KMS-11 (cell line): ENCODE results near the gene APOBEC3B.
A peak's percentile ranks its signal among the peaks of the same experiment; 100 is the strongest.

Source experiments
- H2AFZ ChIP-seq: fragments of 200-600 bp; sonication (generic); 2 replicates; pipeline ENCODE4 v1.6.1; 2016; ENCODE audit warnings: antibody characterized with exemption, mixed run types, low read depth
- H3K27ac ChIP-seq: fragments of 200-600 bp; sonication (generic); 2 replicates; pipeline ENCODE4 v1.6.1; 2016; ENCODE audit warnings: mild to moderate bottlenecking, mixed run types
- H3K27me3 ChIP-seq: fragments of 200-600 bp; sonication (generic); 2 replicates; pipeline ENCODE4 v1.6.1; 2017; ENCODE audit warnings: mild to moderate bottlenecking, low read depth, mixed run types, moderate library complexity; ENCODE audit not compliant: insufficient read depth
- H3K36me3 ChIP-seq: fragments of 200-600 bp; sonication (generic); 2 replicates; pipeline ENCODE4 v1.6.1; 2017; ENCODE audit warnings: mild to moderate bottlenecking, mixed run types; ENCODE audit not compliant: insufficient read depth
- H3K4me1 ChIP-seq: fragments of 200-600 bp; sonication (generic); 2 replicates; pipeline ENCODE4 v1.6.1; 2016; ENCODE audit warnings: mild to moderate bottlenecking, low read depth, mixed run types; ENCODE audit not compliant: poor library complexity, severe bottlenecking
- H3K4me2 ChIP-seq: fragments of 200-600 bp; sonication (generic); 2 replicates; pipeline ENCODE4 v1.7.0; 2016; ENCODE audit warnings: mild to moderate bottlenecking, mixed run types
- H3K4me3 ChIP-seq: fragments of 200-600 bp; sonication (generic); IDR thresholded peaks from 2 replicates; pipeline ENCODE4 v1.6.1; 2017; ENCODE audit warnings: low read depth, low read length, mixed read lengths; ENCODE audit not compliant: insufficient read depth
- H3K79me2 ChIP-seq: fragments of 200-600 bp; sonication (generic); 2 replicates; pipeline ENCODE4 v1.6.1; 2016; ENCODE audit warnings: low read depth, mixed run types; ENCODE audit not compliant: insufficient read depth
- H3K9ac ChIP-seq: fragments of 200-600 bp; sonication (generic); 2 replicates; pipeline ENCODE4 v1.6.1; 2016; ENCODE audit warnings: mild to moderate bottlenecking, mixed run types
- H4K20me1 ChIP-seq: fragments of 200-600 bp; sonication (generic); 2 replicates; pipeline ENCODE4 v1.6.1; 2016; ENCODE audit warnings: mild to moderate bottlenecking, mixed run types; ENCODE audit not compliant: insufficient read depth
- CTCF ChIP-seq: fragments of 200-600 bp; sonication (generic); conservative IDR thresholded peaks from 2 replicates; pipeline ENCODE4 v1.6.1; 2017; ENCODE audit warnings: low read depth, mild to moderate bottlenecking, antibody characterized with exemption, low read length, moderate library complexity, mixed read lengths

APOBEC3B gene

GRCh38 chr22:38981992-38982927 lies at the start of gene APOBEC3B:
Gene APOBEC3B, plus strand, starts transcription at chr22:38982347. Its CDS starts 107 bp downstream, at chr22:38982454.
- Histone ChIP-seq H3K4me2 (no peak within 1 kb of the TSS), H2AFZ (peak within 1 kb of the TSS; percentile 30; the same call in 1 of the 2 replicates), H4K20me1 (no peaks in the 10 kb centered on the region), H3K9ac (peak within 1 kb of the TSS; percentile 39; the same call in 1 of the 2 replicates), H3K36me3 (no peaks in the 10 kb centered on the region), H3K27ac (peak within 1 kb of the TSS; percentile 50), H3K4me3 (no peak within 1 kb of the TSS), H3K79me2 (no peaks in the 10 kb centered on the region), H3K27me3 (no peaks in the 10 kb centered on the region), H3K4me1 (peaks cover 5% of the 10 kb centered on the region)
- no peak for TF ChIP-seq CTCF

GRCh38 chr22:38935023-38935422 lies 47.1 kb upstream of the APOBEC3B start:
- no peaks in the 10 kb centered on the region for H3K36me3 ChIP-seq
- H3K4me3 ChIP-seq = no peak overlapping the region
- no peaks in the 10 kb centered on the region for H3K79me2 ChIP-seq
- no peak overlapping the region for H2AFZ ChIP-seq
- no peaks in the 10 kb centered on the region for H3K4me1 ChIP-seq
- no peaks in the 10 kb centered on the region; the same call in 1 of the 2 replicates for H3K27me3 ChIP-seq
- TF ChIP-seq CTCF = no peak
- no peak overlapping the region for H3K4me2 ChIP-seq
- H4K20me1 ChIP-seq = no peaks in the 10 kb centered on the region
- H3K9ac ChIP-seq = no peak overlapping the region
- H3K27ac ChIP-seq = no peak overlapping the region

GRCh38 chr22:38935616-38936015 lies 46.5 kb upstream of the APOBEC3B start:
- no peak for TF ChIP-seq CTCF
- no peak overlapping the region for H3K9ac ChIP-seq
- no peaks in the 10 kb centered on the region for H4K20me1 ChIP-seq
- no peak overlapping the region for H2AFZ ChIP-seq
- no peak overlapping the region for H3K27ac ChIP-seq
- peaks cover under 1% of the 10 kb centered on the region for H3K4me1 ChIP-seq
- H3K4me3 ChIP-seq = no peak overlapping the region
- no peak overlapping the region for H3K4me2 ChIP-seq
- no peaks in the 10 kb centered on the region for H3K36me3 ChIP-seq
- H3K79me2 ChIP-seq = no peaks in the 10 kb centered on the region
- H3K27me3 ChIP-seq = peaks cover 2% of the 10 kb centered on the region; the same call in 1 of the 2 replicates

- Histone ChIP-seq H3K79me2 (no peaks in the 10 kb centered on the region), H3K9ac (no peak overlapping the region), H3K36me3 (no peaks in the 10 kb centered on the region), H3K4me3 (no peak overlapping the region), H3K4me2 (no peak overlapping the region), H2AFZ (no peak overlapping the region), H3K27me3 (peaks cover 2% of the 10 kb centered on the region; the same call in 1 of the 2 replicates), H4K20me1 (no peaks in the 10 kb centered on the region), H3K27ac (no peak overlapping the region), H3K4me1 (peaks cover 10% of the 10 kb centered on the region)
- TF ChIP-seq CTCF = no peak
Observed at GRCh38 chr22:38936562-38936961, 45.6 kb upstream of the APOBEC3B start.
